Measurements from ENCODE around the gene CLDN18. TPM values are rescaled to one million over a fixed set of nuclear protein-coding genes. Genes with fewer than 3 reads are reported as not detected.

CLDN18 gene
- total RNA-seq, 4 donors from 2014 or later, result not detected

DNA sequence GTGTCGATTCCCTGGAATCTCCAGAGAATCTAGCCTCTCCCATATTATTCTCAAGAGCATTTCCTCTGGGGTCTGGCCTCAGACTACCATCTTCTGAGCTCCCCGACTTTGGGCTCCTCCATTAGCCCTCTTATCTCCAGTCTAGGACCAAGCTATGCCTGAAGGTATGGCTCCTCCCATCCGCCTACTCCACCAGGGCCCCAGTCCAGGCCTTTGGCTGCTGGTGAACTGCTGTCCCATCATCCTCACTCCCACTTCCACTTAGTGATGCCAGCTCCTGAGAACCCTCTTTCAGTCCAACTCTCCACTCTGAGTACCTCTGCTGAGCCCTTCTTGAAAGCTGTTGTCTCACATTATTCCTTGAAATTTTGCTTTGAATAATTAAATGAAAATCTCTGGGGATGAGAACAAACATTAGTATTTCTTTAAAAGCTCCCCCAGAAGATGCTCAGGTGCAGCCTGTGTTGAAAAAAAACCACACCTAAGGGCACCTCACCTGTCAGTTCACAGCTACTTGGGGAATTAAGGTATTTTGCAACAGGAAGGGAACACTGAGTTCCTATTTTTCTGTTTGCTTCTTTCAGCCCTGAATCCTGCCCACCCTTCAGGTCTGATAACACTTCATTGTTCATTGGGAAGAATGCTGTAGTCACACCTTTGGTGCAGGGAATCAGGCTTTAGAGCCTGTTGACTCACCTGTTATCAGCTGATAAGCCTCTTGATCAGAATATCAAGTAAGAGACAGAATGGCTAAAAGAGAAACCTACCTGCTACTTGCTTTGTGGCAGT, 9.5 kb downstream of the CLDN18 start:
- no peak for DNase-seq (ENCODE audit: low spot score in 2 of 2)
- no peaks in the 10 kb centered on the region for H3K27me3 ChIP-seq
- TF ChIP-seq POLR2A (IDR thresholded peaks at IDR 0.05), result no peak
- TF ChIP-seq, protein P1, sequence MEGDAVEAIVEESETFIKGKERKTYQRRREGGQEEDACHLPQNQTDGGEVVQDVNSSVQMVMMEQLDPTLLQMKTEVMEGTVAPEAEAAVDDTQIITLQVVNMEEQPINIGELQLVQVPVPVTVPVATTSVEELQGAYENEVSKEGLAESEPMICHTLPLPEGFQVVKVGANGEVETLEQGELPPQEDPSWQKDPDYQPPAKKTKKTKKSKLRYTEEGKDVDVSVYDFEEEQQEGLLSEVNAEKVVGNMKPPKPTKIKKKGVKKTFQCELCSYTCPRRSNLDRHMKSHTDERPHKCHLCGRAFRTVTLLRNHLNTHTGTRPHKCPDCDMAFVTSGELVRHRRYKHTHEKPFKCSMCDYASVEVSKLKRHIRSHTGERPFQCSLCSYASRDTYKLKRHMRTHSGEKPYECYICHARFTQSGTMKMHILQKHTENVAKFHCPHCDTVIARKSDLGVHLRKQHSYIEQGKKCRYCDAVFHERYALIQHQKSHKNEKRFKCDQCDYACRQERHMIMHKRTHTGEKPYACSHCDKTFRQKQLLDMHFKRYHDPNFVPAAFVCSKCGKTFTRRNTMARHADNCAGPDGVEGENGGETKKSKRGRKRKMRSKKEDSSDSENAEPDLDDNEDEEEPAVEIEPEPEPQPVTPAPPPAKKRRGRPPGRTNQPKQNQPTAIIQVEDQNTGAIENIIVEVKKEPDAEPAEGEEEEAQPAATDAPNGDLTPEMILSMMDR (IDR thresholded peaks at IDR 0.05), result no peak
- no peak for TF ChIP-seq EP300 (IDR thresholded peaks at IDR 0.05)
- WGBS, 2 donors, result 91 to 95% methylated on average over 3 of the region's 3 CpGs
- H3K4me1 ChIP-seq, result no peaks in the 10 kb centered on the region
- no peak overlapping the region for H3K4me3 ChIP-seq
- H3K36me3 ChIP-seq, result peaks cover 0 to 12% (median 0%) of the 10 kb centered on the region in 3 donors
- no peaks in the 10 kb centered on the region for H3K9me3 ChIP-seq
- no peak overlapping the region for H3K27ac ChIP-seq

DNA sequence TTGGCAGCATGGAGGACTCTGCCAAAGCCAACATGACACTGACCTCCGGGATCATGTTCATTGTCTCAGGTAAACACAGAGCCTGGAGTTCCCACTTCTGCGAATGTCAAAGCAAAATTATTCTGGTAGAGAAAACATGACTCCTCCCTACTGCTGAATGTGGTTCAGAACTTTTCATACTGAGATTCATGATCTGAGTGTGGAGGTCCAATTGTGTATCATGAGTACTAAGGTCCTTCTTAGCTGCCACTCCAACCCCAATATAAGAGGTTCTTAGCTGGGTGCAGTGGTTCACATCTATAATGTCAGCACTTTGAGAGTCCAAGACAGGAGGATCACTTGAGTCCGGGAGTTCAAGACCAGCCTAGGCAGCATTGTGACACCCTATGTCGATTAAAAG, 13.8 kb downstream of the CLDN18 start:
- TF ChIP-seq POLR2A (IDR thresholded peaks at IDR 0.05) (no peak), EP300 (IDR thresholded peaks at IDR 0.05) (no peak)
- TF ChIP-seq, protein P1 (IDR thresholded peaks at IDR 0.05), result no peak
- H3K27ac ChIP-seq, result no peak overlapping the region
- no peak for DNase-seq (ENCODE audit: low spot score in 2 of 2)
- H3K4me1 ChIP-seq, result no peaks in the 10 kb centered on the region
- H3K36me3 ChIP-seq, result peaks cover 0 to 20% (median 0%) of the 10 kb centered on the region in 3 donors
- WGBS, 2 donors, result 92 to 97% methylated on average over 4 of the region's 4 CpGs
- H3K27me3 ChIP-seq, result no peaks in the 10 kb centered on the region
- no peak overlapping the region for H3K4me3 ChIP-seq
- H3K9me3 ChIP-seq, result no peaks in the 10 kb centered on the region

DNA sequence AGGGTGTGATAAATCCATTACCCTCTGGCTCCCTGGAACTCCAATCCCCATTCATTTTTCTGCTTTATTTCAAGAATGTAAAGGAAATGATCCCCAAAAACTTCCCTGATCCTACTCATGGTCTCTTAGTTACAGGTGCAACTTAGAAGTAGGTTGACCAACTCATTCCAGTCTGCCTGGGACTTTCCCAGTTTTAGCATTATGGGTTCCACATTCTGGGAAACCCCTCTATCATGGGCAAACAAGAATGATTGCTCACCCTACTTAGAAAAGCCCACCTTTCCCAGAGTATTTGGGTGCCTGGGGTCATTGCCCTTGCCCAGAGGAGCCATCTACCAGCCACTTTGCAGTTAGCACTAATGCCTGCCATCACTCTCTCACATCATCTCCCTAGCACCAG, 15.6 kb downstream of the CLDN18 start:
- DNase-seq (ENCODE audit: low spot score in 2 of 2), result no peak
- no peaks in the 10 kb centered on the region for H3K4me1 ChIP-seq
- H3K4me3 ChIP-seq, result no peak overlapping the region
- H3K36me3 ChIP-seq, result peaks cover 0 to 25% (median 0%) of the 10 kb centered on the region in 3 donors
- no peak overlapping the region for H3K27ac ChIP-seq
- H3K27me3 ChIP-seq, result no peaks in the 10 kb centered on the region
- TF ChIP-seq POLR2A (IDR thresholded peaks at IDR 0.05), result no peak
- TF ChIP-seq, protein P1 (IDR thresholded peaks at IDR 0.05), result no peak
- no peak for TF ChIP-seq EP300 (IDR thresholded peaks at IDR 0.05)
- no peaks in the 10 kb centered on the region for H3K9me3 ChIP-seq

DNA sequence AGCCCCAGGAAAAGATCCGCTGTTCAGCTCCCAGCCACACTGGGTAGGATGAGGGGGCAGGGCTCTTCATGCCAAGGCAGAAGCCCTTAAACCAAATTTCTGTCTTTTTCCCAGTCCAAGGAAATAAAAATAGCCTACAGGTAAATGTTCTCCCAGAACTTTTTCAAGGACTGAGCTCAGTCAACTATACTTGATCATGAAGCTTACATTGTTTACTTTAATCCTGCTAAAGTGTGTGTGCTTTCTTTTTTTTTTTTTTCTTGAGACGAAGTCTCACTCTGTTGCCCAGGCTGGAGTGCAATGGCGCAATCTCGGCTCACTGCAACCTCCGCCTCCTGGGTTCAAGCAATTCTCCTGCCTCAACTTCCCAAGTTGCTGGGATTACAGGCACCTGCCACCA, 17.9 kb downstream of the CLDN18 start:
- TF ChIP-seq EP300 (IDR thresholded peaks at IDR 0.05) (no peak), POLR2A (IDR thresholded peaks at IDR 0.05) (no peak)
- TF ChIP-seq, protein P1 (IDR thresholded peaks at IDR 0.05), result no peak
- WGBS, 2 donors, result 91 to 95% methylated on average over 5 of the region's 5 CpGs
- peaks cover 0 to 31% (median 0%) of the 10 kb centered on the region in 3 donors for H3K36me3 ChIP-seq

DNA sequence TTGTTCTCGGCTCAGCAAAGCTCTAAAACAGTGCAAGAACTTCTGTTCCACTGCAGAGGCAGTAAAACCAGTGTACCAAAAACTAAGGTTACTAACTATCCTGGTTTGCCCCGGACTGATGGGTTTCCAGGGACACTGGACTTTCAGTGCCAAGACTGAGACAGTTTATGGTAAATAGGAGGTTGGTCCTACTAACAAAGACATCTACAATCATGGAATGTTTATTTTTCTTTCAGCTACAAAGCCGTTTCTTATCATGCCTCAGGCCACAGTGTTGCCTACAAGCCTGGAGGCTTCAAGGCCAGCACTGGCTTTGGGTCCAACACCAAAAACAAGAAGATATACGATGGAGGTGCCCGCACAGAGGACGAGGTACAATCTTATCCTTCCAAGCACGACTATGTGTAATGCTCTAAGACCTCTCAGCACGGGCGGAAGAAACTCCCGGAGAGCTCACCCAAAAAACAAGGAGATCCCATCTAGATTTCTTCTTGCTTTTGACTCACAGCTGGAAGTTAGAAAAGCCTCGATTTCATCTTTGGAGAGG, 20.8 kb downstream of the CLDN18 start:
- no peaks in the 10 kb centered on the region for H3K27me3 ChIP-seq
- H3K27ac ChIP-seq, result no peak overlapping the region
- TF ChIP-seq EP300 (IDR thresholded peaks at IDR 0.05), result no peak
- TF ChIP-seq, protein P1 (IDR thresholded peaks at IDR 0.05), result no peak
- no peak for TF ChIP-seq POLR2A (IDR thresholded peaks at IDR 0.05)
- no peaks in the 10 kb centered on the region for H3K9me3 ChIP-seq
- peaks cover 0 to 18% (median 0%) of the 10 kb centered on the region in 3 donors for H3K36me3 ChIP-seq
- WGBS, 2 donors, result 85 to 87% methylated on average over 11 of the region's 11 CpGs
- no peaks in the 10 kb centered on the region for H3K4me1 ChIP-seq
- no peak overlapping the region for H3K4me3 ChIP-seq
- DNase-seq (ENCODE audit: low spot score in 2 of 2), result no peak

More for the DNA sequence above, 17.9 kb downstream of the CLDN18 start:
- DNase-seq (ENCODE audit: low spot score in 2 of 2), result no peak
- H3K4me1 ChIP-seq, result no peaks in the 10 kb centered on the region
- no peak overlapping the region for H3K27ac ChIP-seq
- no peak overlapping the region for H3K4me3 ChIP-seq
- no peaks in the 10 kb centered on the region for H3K27me3 ChIP-seq
- H3K9me3 ChIP-seq, result no peaks in the 10 kb centered on the region
